GM08714 (cell line): ENCODE measurements around the gene SMIM36.
"Not testable (repeated sequence)": the region's sequence is repeated elsewhere in the genome, so short reads cannot be mapped to it uniquely, and the experiment has no call there.

ENCODE experiments used
- H3K4me3 ChIP-seq: fragments of 200-500 bp; sonication (Bioruptor generic); 2 replicates; pipeline ENCODE4 v1.5.1; 2014; ENCODE audit warnings: mild to moderate bottlenecking, low read length, inconsistent platforms
- ZNF274 ChIP-seq: IDR thresholded peaks from 2 replicates; pipeline ENCODE4 v1.6.1; 2012; ENCODE audit warnings: mild to moderate bottlenecking, low read depth, low read length

SMIM36 gene

GRCh38 chr17:55409030-55409800 is 102.0 kb downstream of the SMIM36 start:
- no peak for TF ChIP-seq ZNF274
- no peak overlapping the region for H3K4me3 ChIP-seq

GRCh38 chr17:55407641-55408566 is 103.3 kb downstream of the SMIM36 start:
- H3K4me3 ChIP-seq = no peak overlapping the region
- TF ChIP-seq ZNF274 = no peak

GRCh38 chr17:55405600-55405999 is 105.7 kb downstream of the SMIM36 start:
- H3K4me3 ChIP-seq = no peak overlapping the region
- no peak for TF ChIP-seq ZNF274

- not testable (repeated sequence) for H3K4me3 ChIP-seq
Measured at GRCh38 chr17:55404197-55404596, 107.1 kb downstream of the SMIM36 start.

- H3K4me3 ChIP-seq = no peak overlapping the region
- TF ChIP-seq ZNF274 = no peak
Measured at GRCh38 chr17:55402374-55402773, 108.9 kb downstream of the SMIM36 start.
